Measurements from ENCODE around the gene SIVA1. TPM values are rescaled to one million over a fixed set of nuclear protein-coding genes. Genes with fewer than 3 reads are reported as not detected.
A peak's percentile ranks its signal among the peaks of the same experiment; 100 is the strongest.

SIVA1 gene
- total RNA-seq, 1 donor: 62.2 TPM

- Histone ChIP-seq H3K36me3 (ENCODE audit: insufficient read depth, low read length) (no peaks in the 10 kb centered on the region), H3K27me3 (ENCODE audit: insufficient read depth, low read length) (peaks cover 2% of the 10 kb centered on the region), H3K9me3 (ENCODE audit: low read depth, low read length) (no peaks in the 10 kb centered on the region), H3K27ac (ENCODE audit: low read depth, low read length) (no peak within 1 kb of the TSS), H3K79me2 (ENCODE audit: insufficient read depth, low read length) (no peaks in the 10 kb centered on the region), H3K4me2 (ENCODE audit: insufficient read depth, low read length) (peak within 1 kb of the TSS; percentile 84), H4K20me1 (ENCODE audit: insufficient read depth, low read length) (peaks cover 7% of the 10 kb centered on the region), H3K4me1 (ENCODE audit: insufficient read depth, low read length) (peaks cover 16% of the 10 kb centered on the region), H2AFZ (ENCODE audit: low read length) (peak within 1 kb of the TSS; percentile 75), H3K4me3 (ENCODE audit: insufficient read depth, low read length) (peak within 1 kb of the TSS; percentile 71)
- no peak for TF ChIP-seq CTCF (IDR thresholded peaks at IDR 0.05; ENCODE audit: extremely low read depth, low read depth, low read length)
- peak; percentile 97 for DNase-seq (ENCODE audit: insufficient read length, low spot score, missing footprints)
Measured at GRCh38 chr14:104800771-104801519, 48.0 kb downstream of the SIVA1 start, which contains the start of gene ZBTB42. ZBTB42 (plus strand) TSS chr14:104801101; CDS start chr14:104801198, 97 bp downstream.

GRCh38 chr14:104801520-104802393 lies 48.8 kb downstream of the SIVA1 start:
- no peak for TF ChIP-seq CTCF (IDR thresholded peaks at IDR 0.05; ENCODE audit: extremely low read depth, low read depth, low read length)
- Histone ChIP-seq H2AFZ (ENCODE audit: low read length) (no peak overlapping the region), H3K4me2 (ENCODE audit: insufficient read depth, low read length) (peak overlapping the region; percentile 84), H3K36me3 (ENCODE audit: insufficient read depth, low read length) (no peaks in the 10 kb centered on the region), H3K27ac (ENCODE audit: low read depth, low read length) (no peak overlapping the region), H3K4me3 (ENCODE audit: insufficient read depth, low read length) (peak overlapping the region; percentile 71), H3K79me2 (ENCODE audit: insufficient read depth, low read length) (no peaks in the 10 kb centered on the region), H4K20me1 (ENCODE audit: insufficient read depth, low read length) (peaks cover 7% of the 10 kb centered on the region), H3K9me3 (ENCODE audit: low read depth, low read length) (no peaks in the 10 kb centered on the region), H3K4me1 (ENCODE audit: insufficient read depth, low read length) (peaks cover 16% of the 10 kb centered on the region), H3K27me3 (ENCODE audit: insufficient read depth, low read length) (peaks cover 2% of the 10 kb centered on the region)
- peak; percentile 82 for DNase-seq (ENCODE audit: insufficient read length, low spot score, missing footprints)

GRCh38 chr14:104802394-104803184 lies 49.6 kb downstream of the SIVA1 start:
- peak; percentile 88 for DNase-seq (ENCODE audit: insufficient read length, low spot score, missing footprints)
- Histone ChIP-seq H3K27me3 (ENCODE audit: insufficient read depth, low read length) (peaks cover 2% of the 10 kb centered on the region), H3K4me3 (ENCODE audit: insufficient read depth, low read length) (no peak overlapping the region), H3K4me1 (ENCODE audit: insufficient read depth, low read length) (peaks cover 16% of the 10 kb centered on the region), H3K9me3 (ENCODE audit: low read depth, low read length) (no peaks in the 10 kb centered on the region), H3K79me2 (ENCODE audit: insufficient read depth, low read length) (no peaks in the 10 kb centered on the region), H3K36me3 (ENCODE audit: insufficient read depth, low read length) (no peaks in the 10 kb centered on the region), H4K20me1 (ENCODE audit: insufficient read depth, low read length) (peaks cover 7% of the 10 kb centered on the region), H3K4me2 (ENCODE audit: insufficient read depth, low read length) (no peak overlapping the region), H3K27ac (ENCODE audit: low read depth, low read length) (no peak overlapping the region), H2AFZ (ENCODE audit: low read length) (no peak overlapping the region)
- no peak for TF ChIP-seq CTCF (IDR thresholded peaks at IDR 0.05; ENCODE audit: extremely low read depth, low read depth, low read length)

Data from osteoblast (primary cell).